PFSK-1 (cell line): Measurements from ENCODE around the gene PEAK1.

ENCODE experiments used
- FOXP2 ChIP-seq: optimal IDR thresholded peaks from 2 replicates; pipeline ENCODE3; 2011; ENCODE audit warnings: borderline replicate concordance, control low read depth, inconsistent platforms; ENCODE audit not compliant: insufficient read depth; ENCODE audit errors: extremely low read length, extremely low read depth
- POLR2AphosphoS5 ChIP-seq: IDR thresholded peaks from 2 replicates; pipeline ENCODE4 v1.6.1; 2012; ENCODE audit warnings: low read depth, mild to moderate bottlenecking, control low read depth, low read length, moderate library complexity
- SIN3A ChIP-seq: IDR thresholded peaks from 2 replicates; pipeline ENCODE4 v1.6.1; 2012; ENCODE audit warnings: mild to moderate bottlenecking, low read length, moderate library complexity, borderline replicate concordance; ENCODE audit not compliant: insufficient read depth
- TAF1 ChIP-seq: IDR thresholded peaks from 2 replicates; pipeline ENCODE4 v1.6.1; 2012; ENCODE audit warnings: low read length, control low read depth, borderline replicate concordance; ENCODE audit not compliant: insufficient read depth
- TF ChIP-seq, protein P1 (sequence below), 2 experiments: IDR thresholded peaks; 2 replicates each; pipeline versions ENCODE4 v1.6.1 to v1.8.0; 2011 to 2012; ENCODE audit warnings: low read depth in 2 of 2, low read length in 2 of 2, control low read depth in 1 of 2, inconsistent platforms in 1 of 2, mild to moderate bottlenecking in 1 of 2, moderate library complexity in 1 of 2; ENCODE audit not compliant: insufficient read depth in 1 of 2

DNA sequence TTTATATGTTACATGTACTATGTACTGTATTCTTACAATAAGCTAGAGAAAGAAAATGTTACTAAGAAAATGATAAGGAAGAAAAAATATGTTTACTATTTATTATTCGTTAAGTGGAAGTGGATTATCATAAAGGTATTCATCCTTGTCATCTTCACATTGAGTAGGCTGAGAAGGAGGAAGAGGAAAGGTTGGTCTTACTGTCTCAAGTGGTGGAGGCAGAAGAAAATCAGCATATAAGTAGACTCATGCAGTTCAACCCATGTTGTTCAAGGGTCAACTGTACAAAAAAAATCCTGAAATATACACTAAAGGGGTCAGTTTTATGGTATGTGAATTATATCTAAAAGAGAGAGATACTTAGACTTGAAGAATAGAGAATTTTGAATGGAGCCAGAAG, 6.5 kb upstream of the PEAK1 start:
- TF ChIP-seq POLR2AphosphoS5 = no peak
- no peak for TF ChIP-seq TAF1
- TF ChIP-seq, protein P1, sequence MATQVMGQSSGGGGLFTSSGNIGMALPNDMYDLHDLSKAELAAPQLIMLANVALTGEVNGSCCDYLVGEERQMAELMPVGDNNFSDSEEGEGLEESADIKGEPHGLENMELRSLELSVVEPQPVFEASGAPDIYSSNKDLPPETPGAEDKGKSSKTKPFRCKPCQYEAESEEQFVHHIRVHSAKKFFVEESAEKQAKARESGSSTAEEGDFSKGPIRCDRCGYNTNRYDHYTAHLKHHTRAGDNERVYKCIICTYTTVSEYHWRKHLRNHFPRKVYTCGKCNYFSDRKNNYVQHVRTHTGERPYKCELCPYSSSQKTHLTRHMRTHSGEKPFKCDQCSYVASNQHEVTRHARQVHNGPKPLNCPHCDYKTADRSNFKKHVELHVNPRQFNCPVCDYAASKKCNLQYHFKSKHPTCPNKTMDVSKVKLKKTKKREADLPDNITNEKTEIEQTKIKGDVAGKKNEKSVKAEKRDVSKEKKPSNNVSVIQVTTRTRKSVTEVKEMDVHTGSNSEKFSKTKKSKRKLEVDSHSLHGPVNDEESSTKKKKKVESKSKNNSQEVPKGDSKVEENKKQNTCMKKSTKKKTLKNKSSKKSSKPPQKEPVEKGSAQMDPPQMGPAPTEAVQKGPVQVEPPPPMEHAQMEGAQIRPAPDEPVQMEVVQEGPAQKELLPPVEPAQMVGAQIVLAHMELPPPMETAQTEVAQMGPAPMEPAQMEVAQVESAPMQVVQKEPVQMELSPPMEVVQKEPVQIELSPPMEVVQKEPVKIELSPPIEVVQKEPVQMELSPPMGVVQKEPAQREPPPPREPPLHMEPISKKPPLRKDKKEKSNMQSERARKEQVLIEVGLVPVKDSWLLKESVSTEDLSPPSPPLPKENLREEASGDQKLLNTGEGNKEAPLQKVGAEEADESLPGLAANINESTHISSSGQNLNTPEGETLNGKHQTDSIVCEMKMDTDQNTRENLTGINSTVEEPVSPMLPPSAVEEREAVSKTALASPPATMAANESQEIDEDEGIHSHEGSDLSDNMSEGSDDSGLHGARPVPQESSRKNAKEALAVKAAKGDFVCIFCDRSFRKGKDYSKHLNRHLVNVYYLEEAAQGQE (IDR thresholded peaks at IDR 0.05; ENCODE audit: insufficient read depth in 1 of 2, low read depth in 2 of 2, low read length in 2 of 2) = no peak
- no peak for TF ChIP-seq SIN3A
- TF ChIP-seq FOXP2 = no peak
